HL-60 (cell line): ENCODE data around the gene PDLIM5.

Experiments
- POLR2AphosphoS5 ChIP-seq: IDR thresholded peaks from 2 replicates; pipeline ENCODE4 v1.6.1; 2012; ENCODE audit warnings: low read depth
- SPI1 ChIP-seq: IDR thresholded peaks from 2 replicates; pipeline ENCODE4 v1.6.1; 2012; ENCODE audit warnings: low read depth, mild to moderate bottlenecking, borderline replicate concordance
- TF ChIP-seq, protein P1 (sequence below): IDR thresholded peaks from one replicate; pipeline ENCODE4 v1.5.1; 2011; ENCODE audit warnings: low read length, control low read depth, inconsistent platforms; ENCODE audit not compliant: insufficient read depth
- TF ChIP-seq, protein P2 (sequence below): IDR thresholded peaks from 2 replicates; pipeline ENCODE4 v1.6.1; 2012; ENCODE audit warnings: low read depth; ENCODE audit not compliant: insufficient replicate concordance

DNA sequence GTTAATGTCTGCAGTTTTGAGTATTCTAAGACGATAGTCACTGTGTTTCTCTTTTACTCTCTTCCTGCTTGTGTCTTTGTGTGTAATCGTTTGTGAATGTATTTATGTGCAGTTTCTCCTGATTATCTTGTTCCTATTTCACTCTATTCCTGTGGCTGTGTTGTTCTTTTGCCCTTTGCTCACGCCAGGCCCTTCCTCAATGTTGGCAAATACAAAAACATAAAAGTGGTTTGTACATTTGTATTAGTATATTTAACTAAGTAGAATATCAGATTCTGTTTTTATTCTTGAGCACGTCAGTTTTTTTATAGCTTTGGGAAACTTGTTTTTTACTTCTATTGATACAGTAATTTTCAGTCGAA is 198.4 kb downstream of the PDLIM5 start:
- TF ChIP-seq, protein P1, sequence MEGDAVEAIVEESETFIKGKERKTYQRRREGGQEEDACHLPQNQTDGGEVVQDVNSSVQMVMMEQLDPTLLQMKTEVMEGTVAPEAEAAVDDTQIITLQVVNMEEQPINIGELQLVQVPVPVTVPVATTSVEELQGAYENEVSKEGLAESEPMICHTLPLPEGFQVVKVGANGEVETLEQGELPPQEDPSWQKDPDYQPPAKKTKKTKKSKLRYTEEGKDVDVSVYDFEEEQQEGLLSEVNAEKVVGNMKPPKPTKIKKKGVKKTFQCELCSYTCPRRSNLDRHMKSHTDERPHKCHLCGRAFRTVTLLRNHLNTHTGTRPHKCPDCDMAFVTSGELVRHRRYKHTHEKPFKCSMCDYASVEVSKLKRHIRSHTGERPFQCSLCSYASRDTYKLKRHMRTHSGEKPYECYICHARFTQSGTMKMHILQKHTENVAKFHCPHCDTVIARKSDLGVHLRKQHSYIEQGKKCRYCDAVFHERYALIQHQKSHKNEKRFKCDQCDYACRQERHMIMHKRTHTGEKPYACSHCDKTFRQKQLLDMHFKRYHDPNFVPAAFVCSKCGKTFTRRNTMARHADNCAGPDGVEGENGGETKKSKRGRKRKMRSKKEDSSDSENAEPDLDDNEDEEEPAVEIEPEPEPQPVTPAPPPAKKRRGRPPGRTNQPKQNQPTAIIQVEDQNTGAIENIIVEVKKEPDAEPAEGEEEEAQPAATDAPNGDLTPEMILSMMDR = no peak
- TF ChIP-seq POLR2AphosphoS5 (no peak), SPI1 (no peak)
- TF ChIP-seq, protein P2, sequence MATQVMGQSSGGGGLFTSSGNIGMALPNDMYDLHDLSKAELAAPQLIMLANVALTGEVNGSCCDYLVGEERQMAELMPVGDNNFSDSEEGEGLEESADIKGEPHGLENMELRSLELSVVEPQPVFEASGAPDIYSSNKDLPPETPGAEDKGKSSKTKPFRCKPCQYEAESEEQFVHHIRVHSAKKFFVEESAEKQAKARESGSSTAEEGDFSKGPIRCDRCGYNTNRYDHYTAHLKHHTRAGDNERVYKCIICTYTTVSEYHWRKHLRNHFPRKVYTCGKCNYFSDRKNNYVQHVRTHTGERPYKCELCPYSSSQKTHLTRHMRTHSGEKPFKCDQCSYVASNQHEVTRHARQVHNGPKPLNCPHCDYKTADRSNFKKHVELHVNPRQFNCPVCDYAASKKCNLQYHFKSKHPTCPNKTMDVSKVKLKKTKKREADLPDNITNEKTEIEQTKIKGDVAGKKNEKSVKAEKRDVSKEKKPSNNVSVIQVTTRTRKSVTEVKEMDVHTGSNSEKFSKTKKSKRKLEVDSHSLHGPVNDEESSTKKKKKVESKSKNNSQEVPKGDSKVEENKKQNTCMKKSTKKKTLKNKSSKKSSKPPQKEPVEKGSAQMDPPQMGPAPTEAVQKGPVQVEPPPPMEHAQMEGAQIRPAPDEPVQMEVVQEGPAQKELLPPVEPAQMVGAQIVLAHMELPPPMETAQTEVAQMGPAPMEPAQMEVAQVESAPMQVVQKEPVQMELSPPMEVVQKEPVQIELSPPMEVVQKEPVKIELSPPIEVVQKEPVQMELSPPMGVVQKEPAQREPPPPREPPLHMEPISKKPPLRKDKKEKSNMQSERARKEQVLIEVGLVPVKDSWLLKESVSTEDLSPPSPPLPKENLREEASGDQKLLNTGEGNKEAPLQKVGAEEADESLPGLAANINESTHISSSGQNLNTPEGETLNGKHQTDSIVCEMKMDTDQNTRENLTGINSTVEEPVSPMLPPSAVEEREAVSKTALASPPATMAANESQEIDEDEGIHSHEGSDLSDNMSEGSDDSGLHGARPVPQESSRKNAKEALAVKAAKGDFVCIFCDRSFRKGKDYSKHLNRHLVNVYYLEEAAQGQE = no peak
